Right ventricle myocardium inferior (tissue), 1 donor: ENCODE results near the gene FGFRL1. TPM values are rescaled to one million over a fixed set of nuclear protein-coding genes. Genes with fewer than 3 reads are reported as not detected.

Source experiments
- ATAC-seq: fragments of 200-7000 bp; cut with Tn5 transposase; one replicate; pipeline ENCODE4 v1.9.1; 2020; ENCODE audit warnings: mild to moderate bottlenecking, moderate library complexity
- DNase-seq: peaks from one replicate; pipeline ENCODE4 v3.0.0; 2021; ENCODE audit errors: missing footprints
- intact Hi-C: fragments of 100-400 bp; cut with DNase I; formaldehyde crosslinking; loops from one replicate; pipeline ENCODE4 v1.11.0; 2022
- long read RNA-seq: library from polyadenylated mRNA; unstranded; transcript quantifications from one replicate; pipeline ENCODE4 v2.0.0, GENCODE V29; 2021
- total RNA-seq: library from RNA; stranded (reverse); fragmentation: NEBNext Ultra II Directional; extraction: Animal tissue kit (Norgen Biotek cat#: 25700); gene quantifications from one replicate; pipeline ENCODE4 v1.2.1, GENCODE V29; 2021
- donor health status: DM: no; HTN: yes; CAD: no; lungs with severe emphysema.

The FGFRL1 gene
- total RNA-seq = 21.0 TPM
- long read RNA-seq, partial matches to known transcripts = 10 of 15 reads
- long read RNA-seq, other reads (novel, unspliced or antisense) = 1 of 15 reads

DNA sequence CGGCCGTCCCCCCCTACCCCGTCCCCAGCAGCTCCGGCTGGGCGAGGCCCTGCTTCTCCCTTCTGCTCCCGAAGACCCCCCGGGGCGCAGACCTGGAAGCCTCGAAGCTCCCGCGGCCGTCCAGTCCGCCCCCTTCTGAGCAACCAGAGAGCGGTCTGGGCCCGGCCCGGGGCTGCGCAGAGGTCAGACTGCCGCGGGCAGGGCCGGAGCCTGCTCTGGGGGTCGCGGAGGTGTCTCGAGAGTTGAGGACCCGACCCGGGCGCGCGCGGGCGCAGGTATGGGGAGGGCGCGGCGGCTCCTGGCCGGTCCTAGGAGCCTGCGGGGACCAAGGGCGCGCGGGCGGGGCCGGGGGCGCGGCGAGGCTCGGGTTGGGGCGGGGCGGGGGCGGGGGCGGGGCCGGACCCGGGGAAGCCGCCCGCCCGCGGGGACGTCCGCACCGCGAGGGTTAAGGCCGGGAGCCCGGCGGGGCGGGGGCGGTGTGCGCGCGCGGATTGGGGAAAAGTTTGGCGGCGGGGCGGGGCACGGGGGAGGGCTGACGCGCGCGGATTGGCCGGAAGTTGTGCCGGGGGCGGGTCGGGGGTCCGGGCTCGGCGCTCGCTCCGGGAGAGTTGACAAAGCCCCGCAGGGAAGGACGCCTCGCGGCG is at the start of gene FGFRL1:
Gene FGFRL1, plus strand, starts transcription at position 605 of the 644 bp plus-strand sequence. CDS start 860 bp downstream, outside the sequence.
- intact Hi-C loops = no loop called here
- ATAC-seq (peak; percentile 82), DNase-seq (peak; percentile 94)

GRCh38 chr4:962231-963208 is 48.9 kb upstream of the FGFRL1 start:
- intact Hi-C loops = no loop called here
- DNase-seq = no peak
- ATAC-seq = no peak

DNA sequence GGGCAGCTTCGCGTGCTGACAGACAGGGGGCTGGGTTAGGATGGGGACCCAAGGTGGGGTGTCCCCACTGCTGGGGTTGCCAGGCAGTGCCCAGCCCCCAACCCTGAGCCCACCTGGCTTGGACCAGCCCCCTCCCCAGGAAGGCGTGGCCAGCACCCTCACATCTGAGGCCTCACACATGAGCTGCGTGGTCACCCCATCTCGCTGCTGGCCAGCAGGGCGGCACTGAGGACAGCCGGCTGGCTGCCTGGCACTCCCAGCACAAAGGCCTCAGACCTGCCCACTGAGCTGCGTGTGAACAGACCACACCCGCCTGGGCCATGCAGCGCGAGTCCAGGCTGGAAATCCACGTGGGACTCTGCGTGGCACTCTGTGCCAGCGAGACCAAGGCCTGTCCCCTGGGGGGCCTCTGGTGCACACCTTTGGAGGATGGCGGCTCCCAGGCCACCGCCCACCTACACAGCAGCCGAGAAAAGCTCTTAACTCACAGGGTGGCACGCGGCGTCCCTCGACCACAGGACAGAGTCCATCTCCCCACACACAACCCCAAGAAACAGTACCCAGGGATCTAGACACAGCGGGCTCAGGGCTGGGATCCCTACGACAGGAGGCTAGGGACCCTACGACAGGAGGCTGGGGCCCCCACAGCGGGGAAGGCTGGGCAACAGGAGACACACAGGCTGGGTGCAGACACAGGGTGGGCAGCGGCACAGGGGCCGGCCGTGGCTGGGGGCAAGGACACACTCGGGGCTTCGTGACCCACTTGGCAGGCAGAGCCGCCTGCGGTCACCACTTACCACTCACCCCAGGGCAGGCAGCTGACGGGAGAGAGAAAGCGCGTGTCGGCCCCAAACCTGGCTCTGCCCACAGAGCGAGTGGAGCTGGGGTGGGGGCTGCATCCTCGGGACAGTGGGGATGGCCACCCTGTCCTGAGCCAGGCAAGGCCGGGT is 47.9 kb upstream of the FGFRL1 start:
- no peak for DNase-seq
- no peak for ATAC-seq
- intact Hi-C loops = no loop called here

DNA sequence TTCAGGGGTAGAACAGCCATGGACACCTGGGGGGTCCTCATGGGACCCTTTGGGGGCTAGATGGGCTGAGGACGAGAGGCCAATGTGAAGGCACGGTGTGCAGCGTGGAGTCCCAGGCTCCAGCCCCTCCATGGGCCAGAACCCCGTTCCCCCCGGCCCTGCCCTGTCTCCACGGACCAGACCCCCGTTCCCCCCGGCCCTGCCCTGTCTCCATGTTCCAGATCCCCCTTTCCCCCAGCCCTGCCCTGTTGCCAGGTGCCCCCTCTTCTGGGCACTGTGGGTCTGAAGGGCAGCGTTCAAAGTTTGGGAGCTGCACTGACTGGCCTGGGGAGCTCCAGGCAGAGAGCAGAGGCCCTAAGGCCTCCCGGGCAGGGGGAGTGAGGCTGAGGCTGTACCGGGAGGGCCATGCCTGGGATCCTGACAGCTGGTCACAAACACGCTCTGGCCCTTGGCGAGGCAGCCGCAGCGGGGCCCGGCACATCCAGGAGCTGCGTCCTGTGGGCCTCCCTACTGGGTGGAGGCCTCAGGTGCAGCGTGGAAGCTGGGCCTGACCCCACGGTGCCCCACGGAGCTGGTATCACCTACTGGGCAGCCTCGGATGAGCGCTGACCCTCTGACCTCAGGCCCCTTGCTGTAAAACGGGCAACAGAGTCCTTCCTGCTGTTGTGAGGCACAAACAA is 46.9 kb upstream of the FGFRL1 start:
- intact Hi-C loops = no loop called here
- ATAC-seq (no peak), DNase-seq (no peak)

- intact Hi-C loops = no loop called here
- ATAC-seq = no peak
These were observed 46.2 kb upstream of the FGFRL1 start for GRCh38 chr4:965048-965765.

DNA sequence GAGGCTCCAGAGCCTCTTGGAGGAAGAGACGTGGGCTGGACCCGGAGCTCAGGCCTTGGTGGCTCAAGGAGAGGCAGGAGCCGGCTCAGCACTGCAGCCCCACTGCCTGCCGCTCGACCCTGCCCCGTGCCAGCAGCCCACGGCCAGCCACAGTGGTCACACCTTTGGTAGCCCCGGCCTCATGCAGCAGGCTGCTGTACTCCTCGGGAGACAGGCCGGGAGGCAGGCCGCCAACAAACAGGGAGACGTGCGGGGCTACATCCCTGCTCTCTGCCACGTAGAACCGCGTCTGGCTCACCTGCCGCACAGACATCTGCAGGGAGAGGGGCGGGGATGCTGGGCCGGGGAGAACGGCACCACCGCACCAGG is 45.7 kb upstream of the FGFRL1 start:
- ATAC-seq (no peak), DNase-seq (no peak)
- intact Hi-C loops = no loop called here

More at GRCh38 chr4:965048-965765, 46.2 kb upstream of the FGFRL1 start:
- no peak for DNase-seq

GRCh38 chr4:966266-967112 is 44.9 kb upstream of the FGFRL1 start:
- DNase-seq = peak; percentile 44
- intact Hi-C loops = no loop called here

DNA sequence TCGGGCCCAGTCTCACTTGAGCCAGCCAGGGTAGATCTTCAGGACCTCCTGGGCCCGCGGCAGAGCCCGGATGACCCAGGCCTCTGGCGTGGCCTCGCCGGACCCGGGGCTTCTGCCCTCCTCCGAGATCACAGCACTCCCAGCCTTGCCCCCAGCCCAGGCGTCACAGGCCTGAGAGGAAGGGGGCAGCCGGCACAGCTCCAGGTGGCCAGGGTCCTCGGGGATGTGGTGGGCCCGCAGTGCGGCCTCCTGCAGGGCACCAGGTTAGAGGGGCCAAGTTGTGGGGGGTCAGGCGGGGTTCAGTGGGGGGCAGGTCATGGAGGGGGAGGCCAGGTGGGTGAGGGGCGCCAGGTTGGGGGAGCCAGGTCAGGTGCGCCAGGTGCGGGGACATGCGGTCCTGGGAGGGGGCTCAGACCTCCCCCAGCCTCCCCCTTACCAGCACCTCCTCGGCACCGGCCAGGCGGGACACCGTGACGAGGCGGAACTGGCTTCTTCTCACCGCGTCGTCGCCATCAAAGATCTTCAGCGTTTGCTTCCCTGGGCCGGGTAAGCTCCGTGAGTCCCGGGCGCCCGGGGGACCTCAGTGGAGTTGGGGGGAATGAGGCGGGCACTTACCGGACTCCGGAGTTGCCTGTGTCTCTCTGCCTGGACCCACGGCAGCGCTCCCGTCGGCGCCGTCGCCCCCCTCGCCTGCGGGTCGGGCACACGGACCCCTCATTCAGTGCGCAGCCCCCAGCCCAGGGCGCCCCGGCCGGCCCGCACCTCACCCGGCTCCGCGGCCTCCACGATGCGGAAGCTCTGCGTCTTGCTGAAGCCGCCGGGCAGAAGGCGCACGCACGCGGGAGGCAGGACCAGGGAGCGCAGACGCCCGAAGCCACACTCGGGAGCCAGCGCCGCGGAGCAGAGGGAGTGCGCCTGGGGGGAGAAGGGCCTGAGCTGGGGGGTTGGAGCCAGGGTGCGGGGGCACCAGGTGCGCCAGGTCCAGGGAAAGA is 44.0 kb upstream of the FGFRL1 start:
- ATAC-seq = no peak
- intact Hi-C loops = no loop called here
- DNase-seq = peak; percentile 55

More at GRCh38 chr4:966266-967112, 44.9 kb upstream of the FGFRL1 start:
- no peak for ATAC-seq

- ATAC-seq = no peak
- intact Hi-C loops = no loop called here
- peak; percentile 56 for DNase-seq
These were observed 43.2 kb upstream of the FGFRL1 start for GRCh38 chr4:968221-968620.

DNA sequence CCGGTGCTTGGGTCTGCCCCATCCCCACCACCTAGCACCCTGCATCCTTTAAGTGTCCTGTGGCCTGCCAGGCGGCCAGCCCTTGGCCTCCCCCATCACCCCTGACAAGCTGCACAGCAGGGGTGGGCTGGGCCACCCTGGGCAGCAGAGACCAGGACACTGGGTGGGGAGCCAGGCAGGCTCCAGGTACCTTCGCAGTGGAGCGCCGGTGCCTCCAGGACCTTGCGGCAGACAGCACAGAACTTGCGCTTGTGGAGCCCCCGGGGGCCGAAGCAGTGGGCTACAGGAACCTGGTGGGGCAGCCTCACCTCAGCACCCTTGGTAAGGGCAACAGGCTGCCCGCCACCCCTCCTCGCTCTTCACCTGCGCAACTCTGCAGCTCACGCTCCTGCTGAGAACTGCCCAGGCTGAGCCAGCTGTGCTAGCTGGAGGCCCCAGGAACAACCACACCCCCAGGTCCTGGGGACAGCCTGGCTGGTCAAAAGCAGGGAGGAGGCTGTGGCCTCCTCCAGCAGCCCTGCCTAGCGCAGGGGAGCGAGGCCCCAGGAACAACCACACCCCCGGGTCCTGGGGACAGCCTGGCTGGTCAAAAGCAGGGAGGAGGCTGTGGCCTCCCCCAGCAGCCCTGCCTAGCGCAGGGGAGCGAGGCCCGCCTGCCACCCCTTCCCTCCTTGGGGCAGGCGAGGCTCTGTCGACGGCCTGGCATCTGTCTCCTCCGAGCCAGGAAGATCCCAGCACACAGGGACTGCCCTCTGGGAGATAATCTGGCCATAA is 42.6 kb upstream of the FGFRL1 start:
- ATAC-seq (no peak), DNase-seq (peak; percentile 52)
- intact Hi-C loops = no loop called here

DNA sequence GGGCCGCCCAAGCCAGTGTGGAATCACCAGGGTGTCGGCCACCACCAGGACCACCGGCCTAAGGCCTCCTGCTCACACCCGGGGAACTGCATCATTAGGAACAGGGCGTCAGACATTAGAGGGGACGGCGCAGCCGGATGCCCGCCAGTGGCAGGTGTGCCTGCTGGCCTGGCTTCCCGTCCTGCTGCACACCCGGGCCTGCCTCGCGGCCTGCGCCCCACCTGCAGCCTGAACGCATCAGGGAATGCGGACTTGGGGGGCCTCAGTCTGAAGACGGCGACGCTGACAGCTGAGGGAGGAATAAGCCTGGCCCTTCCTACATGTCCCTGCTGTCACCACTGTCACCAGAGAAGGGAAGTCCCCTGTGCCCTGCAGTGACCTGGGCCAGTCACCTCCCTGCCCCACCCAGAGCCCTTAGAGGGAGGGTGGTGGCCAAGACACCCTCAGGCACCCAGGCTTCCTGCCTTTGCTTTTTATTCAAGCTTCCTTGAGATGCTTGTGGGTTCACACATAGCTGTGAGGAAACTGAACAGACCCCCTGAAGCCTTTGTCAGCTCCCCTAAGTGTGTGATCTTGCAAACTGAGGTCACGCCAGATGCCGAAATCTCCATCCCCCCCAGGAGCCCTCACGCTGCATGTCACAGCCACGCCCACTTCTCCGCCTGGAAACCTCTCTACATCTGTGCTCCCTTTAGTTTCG is 41.2 kb upstream of the FGFRL1 start:
- intact Hi-C loops = no loop called here
- DNase-seq (peak; percentile 59), ATAC-seq (no peak)

DNA sequence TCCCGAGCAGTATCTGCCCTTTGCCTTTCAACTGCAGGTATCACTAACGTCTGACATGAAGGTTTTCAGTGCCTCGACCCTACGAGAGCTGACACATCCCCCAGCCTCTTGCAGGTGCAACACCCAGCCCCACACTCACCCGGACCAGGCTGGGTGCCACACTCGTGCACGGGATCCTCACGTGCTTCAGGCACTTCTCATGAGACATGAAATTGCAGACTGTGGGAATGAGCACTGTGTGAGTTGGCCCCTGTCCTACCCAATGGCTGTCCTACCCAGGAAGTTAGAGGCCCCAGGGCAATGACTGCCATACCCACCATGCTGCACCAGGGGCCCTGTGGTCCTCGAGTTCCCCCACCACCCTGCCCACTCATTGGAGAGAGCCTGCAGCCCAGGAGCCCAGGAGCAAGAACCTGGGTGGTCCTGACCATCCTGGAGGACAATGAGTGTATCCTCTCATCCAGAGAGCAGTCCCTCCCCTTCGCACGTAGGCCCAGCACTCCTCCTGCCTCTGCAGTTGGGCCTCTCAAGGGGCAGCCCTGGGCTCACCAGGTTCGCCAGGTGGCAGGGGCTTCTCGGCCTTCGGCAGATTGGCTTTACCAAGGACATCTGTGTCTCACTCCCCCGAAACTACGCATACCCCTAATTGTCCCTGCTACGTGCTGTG is 40.4 kb upstream of the FGFRL1 start:
- ATAC-seq = no peak
- DNase-seq = peak; percentile 2
- intact Hi-C loops = no loop called here

DNA sequence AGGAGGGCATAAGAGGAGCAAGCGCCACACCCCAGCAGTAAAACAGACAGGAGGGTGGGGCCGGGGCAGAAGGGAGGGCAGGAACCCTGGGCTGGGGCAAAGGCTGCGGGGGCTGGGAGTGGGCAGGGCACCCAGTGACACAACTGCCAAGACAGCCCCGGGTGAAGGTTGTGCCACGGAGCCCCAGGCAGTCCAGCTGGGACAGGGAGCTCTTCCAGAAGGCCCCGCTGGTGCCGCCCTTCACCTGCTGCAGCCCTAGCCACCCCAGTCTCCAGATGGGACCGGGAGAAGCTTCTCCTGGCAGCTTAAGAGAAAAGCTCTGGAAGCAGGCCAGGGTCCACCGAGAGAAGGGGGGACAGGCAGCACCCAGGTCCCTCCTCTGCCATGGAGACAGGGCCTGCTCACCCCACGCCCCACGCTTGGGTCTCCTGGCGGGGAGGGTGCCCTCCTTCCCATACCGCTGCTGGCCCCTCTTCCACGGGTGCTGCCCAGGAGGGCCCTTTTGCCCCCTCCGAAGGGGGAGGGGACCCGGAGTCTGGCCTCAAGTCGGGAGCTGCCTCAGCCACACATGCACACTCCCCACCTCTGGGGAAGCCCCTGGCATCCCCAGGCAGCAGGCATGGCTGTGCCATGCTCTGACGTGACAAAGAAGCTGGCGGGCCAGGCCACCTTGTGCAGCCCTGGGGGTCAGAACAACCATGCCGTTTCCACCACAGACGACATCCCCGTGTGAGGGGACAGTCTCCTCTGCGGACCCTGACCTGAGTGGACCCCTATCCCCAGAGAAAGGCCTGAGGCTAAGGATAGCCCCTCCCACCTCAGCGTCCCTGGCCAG is 39.5 kb upstream of the FGFRL1 start:
- intact Hi-C loops = no loop called here
- DNase-seq = peak; percentile 63
- no peak for ATAC-seq
